ENCODE results near the gene TCHH.

GRCh38 chr1:152145769-152146168, 30.5 kb upstream of the TCHH start:
- TF ChIP-seq POLR2A (IDR thresholded peaks at IDR 0.05; ENCODE audit: low read depth, low read length) = no peak
- no peak for TF ChIP-seq CREB1 (IDR thresholded peaks at IDR 0.05; ENCODE audit: low read depth)
